Transverse colon (tissue), 4 donors: ENCODE measurements around the gene PRPH. TPM values are rescaled to one million over a fixed set of nuclear protein-coding genes. Genes with fewer than 3 reads are reported as not detected.
"Not testable (repeated sequence)": the region's sequence is repeated elsewhere in the genome, so short reads cannot be mapped to it uniquely, and the experiment has no call there.

Source experiments
- DNase-seq: peaks from one replicate; pipeline ENCODE4 v3.0.0-alpha.2; 2019
- H3K27ac ChIP-seq, 4 donors: fragments of 200-600 bp; sonication (generic); 2 replicates each; pipeline ENCODE4 v1.5.1; 2016 to 2018; ENCODE audit warnings: inconsistent platforms in 4 of 4
- H3K27me3 ChIP-seq: fragments of 200-600 bp; sonication (generic); 2 replicates; pipeline ENCODE4 v1.5.1; 2017; ENCODE audit warnings: inconsistent platforms
- H3K36me3 ChIP-seq, 4 donors: fragments of 200-600 bp; sonication (generic); 2 replicates each; pipeline ENCODE4 v1.5.1; 2017 to 2019; ENCODE audit warnings: inconsistent platforms in 4 of 4
- H3K4me1 ChIP-seq, 4 donors: fragments of 200-600 bp; sonication (generic); 2 replicates each; pipeline ENCODE4 v1.5.1; 2017 to 2020; ENCODE audit warnings: inconsistent platforms in 4 of 4
- H3K4me3 ChIP-seq, 4 donors: fragments of 200-600 bp; sonication (generic); 1 replicate in 1 of 4; 2 replicates in 3 of 4; pipeline versions ENCODE4 v1.5.1 to v1.6.1; 2017 to 2019; ENCODE audit warnings: inconsistent platforms in 4 of 4
- H3K9me3 ChIP-seq, 2 donors: fragments of 200-600 bp; sonication (generic); 2 replicates each; pipeline ENCODE4 v1.5.1; 2017 to 2019; ENCODE audit warnings: inconsistent platforms in 2 of 2
- CTCF ChIP-seq, 5 experiments: fragments of 200-600 bp in 3 of 5; fragments of 450-650 bp in 2 of 5; sonication (generic) in 3 of 5; IDR thresholded peaks; 1 replicate in 2 of 5; 2 replicates in 3 of 5; pipeline ENCODE4 v1.5.1; 2016 to 2017; ENCODE audit warnings: antibody characterized with exemption in 5 of 5, inconsistent platforms in 3 of 5, mild to moderate bottlenecking in 2 of 5, moderate library complexity in 1 of 5
- EP300 ChIP-seq: sonication (generic); formaldehyde crosslinking; IDR thresholded peaks from one replicate; pipeline ENCODE4 v1.6.1; 2017; ENCODE audit warnings: antibody characterized with exemption, low read depth
- POLR2A ChIP-seq: fragments of 450-650 bp; IDR thresholded peaks from one replicate; pipeline ENCODE4 v1.6.1; 2016; ENCODE audit warnings: antibody characterized with exemption, mild to moderate bottlenecking, moderate library complexity
- POLR2AphosphoS5 ChIP-seq, 3 donors: sonication (generic); formaldehyde crosslinking; IDR thresholded peaks; one replicate each; pipeline ENCODE4 v1.6.1; 2016; ENCODE audit warnings: antibody characterized with exemption in 3 of 3
- WGBS, 2 donors: methylation state at CpG; one replicate each; pipeline ENCODE4 v1.1.5; 2018; ENCODE audit warnings: low coverage in 1 of 2; 5-methylcytosine and 5-hydroxymethylcytosine counted together
- in situ Hi-C, 4 donors: fragments of 200-750 bp; cut with MboI; loops; one replicate each; pipeline versions ENCODE4 v1.15.0 to v1.15.1; 2017; ENCODE audit warnings: low sequenced_read_pairs in 3 of 4, low pct_ligation_motif_present in 1 of 4, low pct_unique_long_range_greater_than_20kb in 1 of 4
- intact Hi-C: fragments of 100-400 bp; cut with DNase I; formaldehyde crosslinking; loops from one replicate; pipeline ENCODE4 v1.15.1; 2023; ENCODE audit warnings: low total_unique reads
- total RNA-seq, 4 donors: library from RNA; depleted of rRNA; stranded (reverse); fragments of >200 nt; gene quantifications; one replicate each; pipeline ENCODE4 v1.1.0, GENCODE V29; 2016

The PRPH gene
- total RNA-seq, 4 donors from 2014 or later = 7.9 to 18.7 (median 10.5) TPM

- H3K27ac ChIP-seq = no peak overlapping the region
- in situ Hi-C loops (no loop called here), intact Hi-C loops (no loop called here)
- peaks cover 0 to 5% (median 0%) of the 10 kb centered on the region in 4 donors for H3K4me1 ChIP-seq
- TF ChIP-seq POLR2AphosphoS5 (IDR thresholded peaks at IDR 0.05) (no peak), CTCF (IDR thresholded peaks at IDR 0.05) (no peak), POLR2A (no peak), EP300 (no peak)
- no peaks in the 10 kb centered on the region for H3K27me3 ChIP-seq
- 67 to 84% methylated on average over 2 to 12 of the region's 13 CpGs for WGBS, 2 donors
- DNase-seq = no peak
- H3K9me3 ChIP-seq = no peaks in the 10 kb centered on the region
- peaks cover 0 to 17% (median 8%) of the 10 kb centered on the region in 4 donors for H3K36me3 ChIP-seq
- no peak overlapping the region for H3K4me3 ChIP-seq
Observed at GRCh38 chr12:49276304-49277290, 18.4 kb upstream of the PRPH start.

GRCh38 chr12:49277466-49277865, 17.5 kb upstream of the PRPH start:
- in situ Hi-C loops (no loop called here), intact Hi-C loops (no loop called here)
- no peak overlapping the region for H3K4me3 ChIP-seq
- no peaks in the 10 kb centered on the region for H3K9me3 ChIP-seq
- peaks cover 0 to 12% (median 5%) of the 10 kb centered on the region in 4 donors for H3K36me3 ChIP-seq
- peaks cover 0 to 5% (median 0%) of the 10 kb centered on the region in 4 donors for H3K4me1 ChIP-seq
- H3K27me3 ChIP-seq = no peaks in the 10 kb centered on the region
- TF ChIP-seq POLR2AphosphoS5 (IDR thresholded peaks at IDR 0.05) (no peak), POLR2A (no peak), CTCF (IDR thresholded peaks at IDR 0.05) (no peak), EP300 (no peak)
- 89% methylated on average over 7 of the region's 7 CpGs; no CpG with 5 or more reads in 1 of the 2 donors for WGBS, 2 donors
- no peak for DNase-seq
- no peak overlapping the region for H3K27ac ChIP-seq

- Histone ChIP-seq H3K9me3 (no peaks in the 10 kb centered on the region), H3K27me3 (peaks cover 11% of the 10 kb centered on the region), H3K36me3 (no peaks in the 10 kb centered on the region), H3K4me1 (peaks cover 0 to 5% (median 0%) of the 10 kb centered on the region in 4 donors), H3K27ac (no peak overlapping the region), H3K4me3 (no peak overlapping the region)
- intact Hi-C loops (no loop called here), in situ Hi-C loops (loop anchor here in 1 of 4 donors (10.0 kb wide), 1 partner anchor 55 kb away; the partner anchor contains the start of gene C1QL4)
- TF ChIP-seq POLR2A = no peak
- no peak for TF ChIP-seq CTCF (IDR thresholded peaks at IDR 0.05)
- no peak for TF ChIP-seq POLR2AphosphoS5 (IDR thresholded peaks at IDR 0.05)
- no peak for TF ChIP-seq EP300
- WGBS, 2 donors = 27 to 57% methylated on average over 6 to 7 of the region's 7 CpGs
- peak; percentile 26 for DNase-seq
Observed at GRCh38 chr12:49279706-49280159, 15.2 kb upstream of the PRPH start.

GRCh38 chr12:49280545-49280944, 14.4 kb upstream of the PRPH start:
- H3K4me1 ChIP-seq, H3K9me3 ChIP-seq, DNase-seq, H3K27ac ChIP-seq, H3K36me3 ChIP-seq, H3K4me3 ChIP-seq, intact Hi-C loops: not testable (repeated sequence)
- H3K27me3 ChIP-seq = peaks cover 18% of the 10 kb centered on the region
- WGBS, 2 donors = 88 to 90% methylated on average over 2 to 6 of the region's 6 CpGs
- in situ Hi-C loops = loop anchor here in 1 of 4 donors (10.0 kb wide), 1 partner anchor 54 kb away; the partner anchor contains the start of gene C1QL4
